ACC112 (cell line): Measurements from ENCODE around the gene SEMA4C.

Experiments used
- H2AFZ ChIP-seq: fragments of 200-600 bp; sonication (generic); one replicate; pipeline ENCODE4 v1.6.0; 2017; ENCODE audit warnings: antibody characterized with exemption, low read length; ENCODE audit not compliant: unreplicated experiment
- H3K27ac ChIP-seq: fragments of 200-600 bp; sonication (generic); 2 replicates; pipeline ENCODE4 v1.5.1; 2014; ENCODE audit warnings: low read depth, mild to moderate bottlenecking, antibody characterized with exemption, low read length, moderate library complexity
- H3K27me3 ChIP-seq: fragments of 200-600 bp; sonication (generic); 2 replicates; pipeline ENCODE4 v1.6.1; 2014; ENCODE audit warnings: mild to moderate bottlenecking, antibody characterized with exemption, low read length, moderate library complexity, mixed read lengths; ENCODE audit not compliant: insufficient read depth
- H3K36me3 ChIP-seq: fragments of 200-600 bp; sonication (generic); 2 replicates; pipeline ENCODE4 v1.6.1; 2016; ENCODE audit warnings: mild to moderate bottlenecking, antibody characterized with exemption, low read length, moderate library complexity, mixed read lengths; ENCODE audit not compliant: insufficient read depth
- H3K4me1 ChIP-seq: fragments of 200-600 bp; sonication (generic); one replicate; pipeline ENCODE4 v1.6.1; 2016; ENCODE audit warnings: low read length, mixed read lengths; ENCODE audit not compliant: insufficient read depth, unreplicated experiment, control insufficient read depth
- H3K4me3 ChIP-seq: fragments of 200-600 bp; sonication (generic); 2 replicates; pipeline ENCODE4 v1.5.1; 2014; ENCODE audit warnings: mild to moderate bottlenecking, low read depth, low read length
- H3K79me2 ChIP-seq: fragments of 200-600 bp; sonication (generic); one replicate; pipeline ENCODE4 v1.6.0; 2016; ENCODE audit warnings: low read length; ENCODE audit not compliant: control insufficient read depth, unreplicated experiment, insufficient read depth

Gene SEMA4C

GRCh38 chr2:96852667-96853066 lies 17.2 kb downstream of the SEMA4C start:
- Histone ChIP-seq H3K4me3 (no peak overlapping the region), H3K27ac (no peak overlapping the region), H3K27me3 (no peaks in the 10 kb centered on the region), H3K79me2 (no peaks in the 10 kb centered on the region), H3K4me1 (peaks cover 5% of the 10 kb centered on the region), H2AFZ (no peak overlapping the region), H3K36me3 (no peaks in the 10 kb centered on the region)

GRCh38 chr2:96848264-96848663 lies 21.6 kb downstream of the SEMA4C start:
- Histone ChIP-seq H3K27ac (no peak overlapping the region), H3K36me3 (no peaks in the 10 kb centered on the region), H3K4me1 (no peaks in the 10 kb centered on the region)

GRCh38 chr2:96847586-96847985 lies 22.3 kb downstream of the SEMA4C start:
- no peaks in the 10 kb centered on the region for H3K27me3 ChIP-seq
- no peaks in the 10 kb centered on the region for H3K4me1 ChIP-seq
- H3K79me2 ChIP-seq: no peaks in the 10 kb centered on the region
- no peak overlapping the region for H2AFZ ChIP-seq
- H3K27ac ChIP-seq: no peak overlapping the region
- no peaks in the 10 kb centered on the region for H3K36me3 ChIP-seq
- H3K4me3 ChIP-seq: no peak overlapping the region

More at GRCh38 chr2:96848264-96848663, 21.6 kb downstream of the SEMA4C start:
- no peak overlapping the region for H3K4me3 ChIP-seq
- no peak overlapping the region for H2AFZ ChIP-seq
- no peaks in the 10 kb centered on the region for H3K27me3 ChIP-seq
- no peaks in the 10 kb centered on the region for H3K79me2 ChIP-seq

- H3K4me1 ChIP-seq: no peaks in the 10 kb centered on the region
- H3K79me2 ChIP-seq: no peaks in the 10 kb centered on the region
- H3K36me3 ChIP-seq: no peaks in the 10 kb centered on the region
- no peak overlapping the region for H3K4me3 ChIP-seq
- no peak overlapping the region for H3K27ac ChIP-seq
- no peaks in the 10 kb centered on the region for H3K27me3 ChIP-seq
- H2AFZ ChIP-seq: no peak overlapping the region
Measured at GRCh38 chr2:96846825-96847224, 23.1 kb downstream of the SEMA4C start.

- no peaks in the 10 kb centered on the region for H3K4me1 ChIP-seq
- no peaks in the 10 kb centered on the region for H3K36me3 ChIP-seq
- H3K79me2 ChIP-seq: no peaks in the 10 kb centered on the region
- no peaks in the 10 kb centered on the region for H3K27me3 ChIP-seq
- H3K4me3 ChIP-seq: no peak overlapping the region
- no peak overlapping the region for H2AFZ ChIP-seq
- H3K27ac ChIP-seq: no peak overlapping the region
Measured at GRCh38 chr2:96844405-96844808, 25.5 kb downstream of the SEMA4C start.

- Histone ChIP-seq H3K4me3 (no peak within 1 kb of the TSS), H3K79me2 (no peaks in the 10 kb centered on the region), H3K27ac (no peak within 1 kb of the TSS), H3K36me3 (no peaks in the 10 kb centered on the region), H3K27me3 (no peaks in the 10 kb centered on the region), H3K4me1 (no peaks in the 10 kb centered on the region), H2AFZ (no peak within 1 kb of the TSS)
Measured at GRCh38 chr2:96843538-96844268, 26.2 kb downstream of the SEMA4C start, which contains the start of gene ANKRD23. Gene ANKRD23 (minus strand): TSS chr2:96844021. CDS start chr2:96843992, 29 bp downstream.

GRCh38 chr2:96842600-96842999 lies 27.3 kb downstream of the SEMA4C start:
- Histone ChIP-seq H3K4me1 (no peaks in the 10 kb centered on the region), H3K27me3 (no peaks in the 10 kb centered on the region), H3K27ac (no peak overlapping the region), H3K79me2 (no peaks in the 10 kb centered on the region), H3K36me3 (no peaks in the 10 kb centered on the region), H3K4me3 (no peak overlapping the region), H2AFZ (no peak overlapping the region)

GRCh38 chr2:96841701-96842495 lies 28.0 kb downstream of the SEMA4C start:
- no peaks in the 10 kb centered on the region for H3K4me1 ChIP-seq
- H3K4me3 ChIP-seq: no peak overlapping the region
- H3K27ac ChIP-seq: no peak overlapping the region
- H3K79me2 ChIP-seq: no peaks in the 10 kb centered on the region
- no peak overlapping the region for H2AFZ ChIP-seq
- no peaks in the 10 kb centered on the region for H3K36me3 ChIP-seq
- H3K27me3 ChIP-seq: no peaks in the 10 kb centered on the region

GRCh38 chr2:96839875-96840850 lies 29.7 kb downstream of the SEMA4C start:
- Histone ChIP-seq H3K36me3 (no peaks in the 10 kb centered on the region), H3K27ac (no peak overlapping the region), H3K4me3 (no peak overlapping the region), H2AFZ (no peak overlapping the region), H3K79me2 (no peaks in the 10 kb centered on the region), H3K27me3 (no peaks in the 10 kb centered on the region), H3K4me1 (no peaks in the 10 kb centered on the region)

GRCh38 chr2:96839293-96839874 lies 30.5 kb downstream of the SEMA4C start:
- Histone ChIP-seq H3K27me3 (no peaks in the 10 kb centered on the region), H3K36me3 (no peaks in the 10 kb centered on the region), H3K4me3 (no peak overlapping the region), H3K79me2 (no peaks in the 10 kb centered on the region), H3K27ac (no peak overlapping the region), H3K4me1 (no peaks in the 10 kb centered on the region), H2AFZ (no peak overlapping the region)
